H1 (cell line): Measurements from ENCODE around the gene SCN7A. TPM values are rescaled to one million over a fixed set of nuclear protein-coding genes. Genes with fewer than 3 reads are reported as not detected.

Experiments
- CTCF ChIA-PET: fragments of 300-600 bp; sonication (Branson Sonifier 250); formaldehyde crosslinking; loops from one replicate; lab custom pipeline; 2021; ENCODE audit not compliant: partially characterized antibody; lab: Charles Lee
- POLR2A ChIA-PET: fragments of 300-600 bp; sonication (Branson Sonifier 250); formaldehyde crosslinking; loops from one replicate; lab custom pipeline; 2021; ENCODE audit warnings: inconsistent platforms; ENCODE audit not compliant: partially characterized antibody; lab: Charles Lee
- DNase-seq, 2 experiments: peaks; one replicate each; pipeline versions ENCODE4 v3.0.0 to v3.0.0-alpha.2; 2010 to 2022; ENCODE audit warnings: low spot score in 2 of 2, low read depth in 1 of 2, mixed read lengths in 1 of 2
- FAIRE-seq: peaks from 2 replicates; lab custom pipeline; 2011; peaks lifted over from hg19 to GRCh38; lab: Jason Lieb, UNC
- H2AFZ ChIP-seq: 2 replicates; pipeline ENCODE4 v1.8.1; 2012; ENCODE audit warnings: low read length, inconsistent platforms
- H2AK5ac ChIP-seq: 2 replicates; pipeline ENCODE4 v1.6.1; 2013; ENCODE audit warnings: low read depth, low read length
- H2BK120ac ChIP-seq: replicated peaks from 2 replicates; pipeline ENCODE3; 2013; ENCODE audit warnings: low read depth, low read length, inconsistent platforms
- H2BK12ac ChIP-seq: 2 replicates; pipeline ENCODE4 v1.6.1; 2013; ENCODE audit warnings: low read depth, low read length
- H2BK15ac ChIP-seq: 2 replicates; pipeline ENCODE4 v1.6.1; 2013; ENCODE audit warnings: low read length
- H2BK20ac ChIP-seq: 2 replicates; pipeline ENCODE4 v1.6.1; 2013; ENCODE audit warnings: low read length
- H2BK5ac ChIP-seq: 2 replicates; pipeline ENCODE4 v1.6.1; 2013; ENCODE audit warnings: low read depth, low read length
- H3K14ac ChIP-seq: 2 replicates; pipeline ENCODE4 v1.6.1; 2013; ENCODE audit warnings: inconsistent platforms; ENCODE audit not compliant: insufficient read length
- H3K18ac ChIP-seq: 2 replicates; pipeline ENCODE4 v1.6.1; 2013; ENCODE audit warnings: low read length; ENCODE audit errors: extremely low read depth
- H3K23ac ChIP-seq: 2 replicates; pipeline ENCODE4 v1.6.1; 2013; ENCODE audit warnings: inconsistent platforms; ENCODE audit not compliant: insufficient read length
- H3K23me2 ChIP-seq: 2 replicates; pipeline ENCODE4 v1.6.1; 2013; ENCODE audit warnings: low read depth, low read length
- H3K27ac ChIP-seq: 2 replicates; pipeline ENCODE4 v1.6.1; 2011; ENCODE audit warnings: low read depth, low read length, inconsistent platforms
- H3K27me3 ChIP-seq, 4 experiments: replicated peaks in 1 of 4; 1 replicate in 1 of 4; 2 replicates in 3 of 4; pipeline versions ENCODE4 v1.6.1 to v1.8.1; 2011 to 2013; ENCODE audit warnings: low read length in 3 of 4, mild to moderate bottlenecking in 3 of 4, inconsistent platforms in 2 of 4, mixed read lengths in 2 of 4, moderate library complexity in 1 of 4; ENCODE audit not compliant: control insufficient read depth in 3 of 4, insufficient read depth in 3 of 4; ENCODE audit errors: extremely low read depth in 1 of 4
- H3K36me3 ChIP-seq, 4 experiments: 2 replicates each; pipeline versions ENCODE4 v1.6.1 to v1.8.1; 2011 to 2013; ENCODE audit warnings: mild to moderate bottlenecking in 4 of 4, low read length in 3 of 4, moderate library complexity in 2 of 4, control low read depth in 1 of 4, inconsistent platforms in 1 of 4; ENCODE audit not compliant: insufficient read depth in 4 of 4, control insufficient read depth in 2 of 4
- H3K4ac ChIP-seq: replicated peaks from 2 replicates; pipeline ENCODE3; 2013; ENCODE audit warnings: low read length, low read depth, mixed read lengths, inconsistent platforms; ENCODE audit not compliant: insufficient read length
- H3K4me1 ChIP-seq, 4 experiments: replicated peaks in 1 of 4; 1 replicate in 1 of 4; 2 replicates in 3 of 4; pipeline versions ENCODE4 v1.6.1 to v1.8.1; 2011 to 2013; ENCODE audit warnings: low read length in 3 of 4, inconsistent platforms in 2 of 4, mixed read lengths in 1 of 4; ENCODE audit not compliant: insufficient read depth in 4 of 4, control insufficient read depth in 3 of 4
- H3K4me2 ChIP-seq, 2 experiments: 2 replicates each; pipeline versions ENCODE4 v1.6.1 to v1.8.1; 2011 to 2013; ENCODE audit warnings: low read depth in 2 of 2, low read length in 2 of 2, control low read depth in 1 of 2, inconsistent platforms in 1 of 2, mild to moderate bottlenecking in 1 of 2; ENCODE audit not compliant: insufficient read depth in 1 of 2
- H3K4me3 ChIP-seq, 4 experiments: fragments of 200-600, 300-600 bp in 1 of 4; sonication (generic), shearing (Covaris generic), sonication (Bioruptor Twin) in 1 of 4; 2 replicates each; pipeline versions ENCODE4 v1.5.1 to v1.8.1; 2011 to 2016; ENCODE audit warnings: low read length in 4 of 4, low read depth in 3 of 4, control low read depth in 2 of 4, inconsistent platforms in 2 of 4, mild to moderate bottlenecking in 2 of 4, mixed read lengths in 1 of 4, moderate library complexity in 1 of 4; ENCODE audit not compliant: insufficient read depth in 2 of 4; ENCODE audit errors: extremely low read depth in 1 of 4
- H3K56ac ChIP-seq: replicated peaks from 2 replicates; pipeline ENCODE3; 2013; ENCODE audit warnings: low read depth, mild to moderate bottlenecking, mixed read lengths, low read length, inconsistent platforms; ENCODE audit not compliant: insufficient read length
- H3K79me1 ChIP-seq: 2 replicates; pipeline ENCODE4 v1.6.1; 2013; ENCODE audit warnings: low read depth, low read length, control low read depth
- H3K79me2 ChIP-seq, 2 experiments: 2 replicates each; pipeline versions ENCODE4 v1.6.1 to v1.8.1; 2012 to 2013; ENCODE audit warnings: low read length in 2 of 2, mild to moderate bottlenecking in 2 of 2, inconsistent platforms in 1 of 2; ENCODE audit not compliant: insufficient read depth in 2 of 2, control insufficient read depth in 1 of 2
- H3K9ac ChIP-seq, 4 experiments: replicated peaks in 1 of 4; 1 replicate in 1 of 4; 2 replicates in 3 of 4; pipeline versions ENCODE4 v1.6.1 to v1.8.1; 2011 to 2013; ENCODE audit warnings: low read depth in 3 of 4, low read length in 3 of 4, control low read depth in 2 of 4, mild to moderate bottlenecking in 2 of 4, moderate library complexity in 2 of 4, inconsistent platforms in 1 of 4; ENCODE audit errors: extremely low read depth in 1 of 4
- H3K9me3 ChIP-seq, 2 experiments: 2 replicates each; pipeline versions ENCODE4 v1.6.1 to v1.8.1; 2012 to 2013; ENCODE audit warnings: mild to moderate bottlenecking in 2 of 2, moderate library complexity in 2 of 2, control low read depth in 1 of 2, inconsistent platforms in 1 of 2, low read depth in 1 of 2, low read length in 1 of 2, mixed read lengths in 1 of 2; ENCODE audit not compliant: insufficient read depth in 2 of 2
- H4K20me1 ChIP-seq, 2 experiments: replicated peaks in 1 of 2; 2 replicates each; pipeline versions ENCODE3 to v1.8.1; 2011 to 2013; ENCODE audit warnings: inconsistent platforms in 2 of 2, low read length in 2 of 2, mild to moderate bottlenecking in 1 of 2; ENCODE audit not compliant: insufficient read depth in 2 of 2, control insufficient read depth in 1 of 2
- H4K5ac ChIP-seq: 2 replicates; pipeline ENCODE4 v1.6.1; 2013; ENCODE audit warnings: low read length, low read depth, mixed read lengths, inconsistent platforms; ENCODE audit not compliant: insufficient read length
- H4K8ac ChIP-seq: 2 replicates; pipeline ENCODE4 v1.8.0; 2013; ENCODE audit warnings: mild to moderate bottlenecking, moderate library complexity, low read length, inconsistent platforms; ENCODE audit not compliant: insufficient read depth; ENCODE audit errors: extremely low read depth
- H4K91ac ChIP-seq: replicated peaks from 2 replicates; pipeline ENCODE3; 2013; ENCODE audit warnings: low read length, mixed read lengths, inconsistent platforms; ENCODE audit not compliant: insufficient read length
- ASH2L ChIP-seq: fragments of 200-600, 300-600 bp; sonication (generic); IDR thresholded peaks from one replicate; pipeline ENCODE4 v1.7.1; 2017; ENCODE audit warnings: low read length
- ATF2 ChIP-seq: IDR thresholded peaks from 2 replicates; pipeline ENCODE4 v1.6.1; 2012; ENCODE audit warnings: low read length, inconsistent platforms
- BCL11A ChIP-seq, 2 experiments: IDR thresholded peaks; one replicate each; pipeline ENCODE4 v1.6.1; 2011; ENCODE audit warnings: low read depth in 2 of 2, low read length in 2 of 2, mild to moderate bottlenecking in 2 of 2
- BRCA1 ChIP-seq: IDR thresholded peaks from 2 replicates; pipeline ENCODE4 v1.6.1; 2012; ENCODE audit warnings: low read depth, low read length, improper control_type of control experiment
- CBX5 ChIP-seq: fragments of 300-800, 300-1000 bp; sonication (generic); IDR thresholded peaks from 2 replicates; pipeline ENCODE4 v1.7.1; 2016; ENCODE audit warnings: antibody characterized with exemption, low read length, low read depth
- CHD1 ChIP-seq: IDR thresholded peaks from 2 replicates; pipeline ENCODE4 v1.6.1; 2012; ENCODE audit warnings: low read depth, low read length, improper control_type of control experiment
- MAFK ChIP-seq: IDR thresholded peaks from 2 replicates; pipeline ENCODE4 v1.6.1; 2012; ENCODE audit warnings: low read depth, mild to moderate bottlenecking, improper control_type of control experiment, low read length
- POLR2A ChIP-seq, 2 experiments: IDR thresholded peaks; 1 replicate in 1 of 2; 2 replicates in 1 of 2; pipeline ENCODE4 v1.6.1; 2011; ENCODE audit warnings: low read depth in 2 of 2, low read length in 2 of 2, mild to moderate bottlenecking in 2 of 2; ENCODE audit errors: control extremely low read depth in 1 of 2
- RNF2 ChIP-seq: fragments of 200-900, 300-1000 bp; sonication (generic); IDR thresholded peaks from 2 replicates; pipeline ENCODE4 v1.7.1; 2016; ENCODE audit warnings: borderline replicate concordance, low read depth, mild to moderate bottlenecking, antibody characterized with exemption, low read length; ENCODE audit not compliant: poor library complexity, severe bottlenecking; ENCODE audit errors: missing control alignments
- SUZ12 ChIP-seq: fragments of 200-600 bp; sonication (generic); IDR thresholded peaks from 2 replicates; pipeline ENCODE4 v1.6.1; 2012; ENCODE audit warnings: mild to moderate bottlenecking, inconsistent platforms, low read length, moderate library complexity, mixed read lengths
- TAF7 ChIP-seq: optimal IDR thresholded peaks from 2 replicates; pipeline ENCODE3; 2011; ENCODE audit warnings: low read depth, mild to moderate bottlenecking, inconsistent platforms, low read length, moderate library complexity, borderline replicate concordance
- TEAD4 ChIP-seq: IDR thresholded peaks from 2 replicates; pipeline ENCODE4 v1.6.1; 2012; ENCODE audit warnings: low read depth, low read length, inconsistent platforms, mixed read lengths
- WGBS, 2 experiments: shearing (Covaris generic) in 1 of 2; methylation state at CpG; one replicate each; pipeline versions ENCODE4 v1.1.6 to v1.1.7; 2013 to 2015; ENCODE audit warnings: low lambda C conversion rate in 2 of 2, mixed read lengths in 2 of 2, inconsistent platforms in 1 of 2, low coverage in 1 of 2, missing lambda C conversion rate in 1 of 2; ENCODE audit not compliant: insufficient replicate concordance in 2 of 2, insufficient coverage in 1 of 2, insufficient read length in 1 of 2; ENCODE audit errors: extremely low coverage in 1 of 2, missing lambda C conversion rate in 1 of 2; 5-methylcytosine and 5-hydroxymethylcytosine counted together
- polyA plus RNA-seq, 7 experiments: library from polyadenylated mRNA; depleted of rRNA in 3 of 7; stranded (reverse) in 5 of 7; unstranded in 2 of 7; fragments of >200 nt in 5 of 7; fragments of 200-250 nt in 2 of 7; gene quantifications; 1 replicate in 5 of 7; 2 replicates in 1 of 7; 4 replicates in 1 of 7; pipeline versions ENCODE4 v1.2.1 to v1.2.3, GENCODE V29; 2011 to 2013; ENCODE audit warnings: missing spikeins in 2 of 7, mixed read lengths in 2 of 7
- total RNA-seq: library from RNA; stranded (reverse); fragmentation: NEBNext Ultra II Directional; extraction: Animal tissue kit (Norgen Biotek cat#: 25700); gene quantifications from 2 replicates; pipeline ENCODE4 v1.2.1, GENCODE V29; 2021

Gene SCN7A
- total and polyA plus RNA-seq, 2 of the 8 experiments (the other 6 are each of a cell fraction or from before 2014, with no cell fraction given) = 0.09 to 0.19 TPM

DNA sequence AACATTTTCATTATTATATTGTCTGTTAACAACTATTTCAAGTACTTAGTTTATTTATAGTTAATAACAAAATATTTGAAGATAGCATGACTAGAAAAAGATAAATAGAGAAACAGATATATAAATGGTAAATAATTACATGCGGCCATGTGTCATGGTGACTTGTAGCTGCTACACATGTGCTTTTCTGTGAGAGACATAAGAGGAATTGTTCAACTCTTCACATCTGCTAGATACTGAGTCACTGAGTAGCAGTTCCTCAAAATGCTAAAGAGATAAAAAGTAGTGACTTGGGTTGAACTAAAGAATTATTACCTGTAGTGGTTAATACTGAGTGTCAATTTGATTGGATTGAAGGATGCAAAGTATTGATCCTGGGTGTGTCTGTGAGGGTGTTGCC is 80.8 kb downstream of the SCN7A start:
- Histone ChIP-seq H3K56ac (no peak overlapping the region), H4K91ac (no peak overlapping the region), H3K9me3 (no peaks in the 10 kb centered on the region), H2AFZ (no peak overlapping the region), H3K4me1 (no peaks in the 10 kb centered on the region), H3K36me3 (no peaks in the 10 kb centered on the region), H3K14ac (no peak overlapping the region), H3K4me3 (no peak overlapping the region), H3K79me1 (no peaks in the 10 kb centered on the region), H2BK120ac (no peak overlapping the region), H3K23me2 (no peaks in the 10 kb centered on the region), H2BK5ac (no peak overlapping the region), H2BK15ac (no peak overlapping the region), H3K4me2 (no peak overlapping the region), H4K8ac (no peak overlapping the region), H3K79me2 (no peaks in the 10 kb centered on the region), H3K9ac (no peak overlapping the region), H3K18ac (no peak overlapping the region), H2BK20ac (no peak overlapping the region), H3K27me3 (no peaks in the 10 kb centered on the region), H4K5ac (no peak overlapping the region), H3K27ac (no peak overlapping the region), H2AK5ac (no peak overlapping the region), H4K20me1 (no peaks in the 10 kb centered on the region), H3K4ac (no peak overlapping the region), H3K23ac (no peak overlapping the region), H2BK12ac (no peak overlapping the region)
- no peak for DNase-seq
- POLR2A ChIA-PET = no interaction called here
- no peak for TF ChIP-seq TAF7
- TF ChIP-seq CHD1 = no peak
- TF ChIP-seq SUZ12 = no peak
- TF ChIP-seq RNF2 = no peak
- TF ChIP-seq MAFK = no peak
- TF ChIP-seq ASH2L = no peak
- no peak for TF ChIP-seq ATF2
- TF ChIP-seq POLR2A (IDR thresholded peaks at IDR 0.05; ENCODE audit: control extremely low read depth in 1 of 2, low read depth in 2 of 2, low read length in 2 of 2) = no peak
- no peak for TF ChIP-seq BRCA1
- TF ChIP-seq TEAD4 = no peak
- no peak for TF ChIP-seq BCL11A (IDR thresholded peaks at IDR 0.05; ENCODE audit: low read depth in 2 of 2, low read length in 2 of 2)
- TF ChIP-seq CBX5 = no peak
- 94% methylated on average over 1 of the region's 1 CpG; no CpG with 5 or more reads in 1 of the 2 experiments for WGBS, 2 experiments
- no peak for FAIRE-seq
- CTCF ChIA-PET = no interaction called here
